WTC11 (cell line): ENCODE results near the gene BRIX1.

Experiments used
- CBFB ChIP-seq: sonication (generic); formaldehyde crosslinking; IDR thresholded peaks from 2 replicates; pipeline ENCODE4 v1.8.1; 2022; ENCODE audit warnings: mild to moderate bottlenecking, low read depth, missing genetic modification reagents
- CREM ChIP-seq: sonication (generic); formaldehyde crosslinking; IDR thresholded peaks from 2 replicates; pipeline ENCODE4 v1.8.1; 2022; ENCODE audit warnings: mild to moderate bottlenecking, missing genetic modification reagents, moderate library complexity
- FOXJ3 ChIP-seq: sonication (generic); formaldehyde crosslinking; IDR thresholded peaks from 2 replicates; pipeline ENCODE4 v1.9.0; 2021; ENCODE audit warnings: missing genetic modification reagents, mild to moderate bottlenecking, borderline replicate concordance
- KAT7 ChIP-seq: sonication (generic); formaldehyde crosslinking; IDR thresholded peaks from 2 replicates; pipeline ENCODE4 v1.8.1; 2023; ENCODE audit warnings: missing genetic modification reagents, mild to moderate bottlenecking, borderline replicate concordance
- SP1 ChIP-seq: sonication (generic); formaldehyde crosslinking; conservative IDR thresholded peaks from 2 replicates; pipeline ENCODE4 v1.8.1; 2022; ENCODE audit warnings: missing genetic modification reagents
- TP53 ChIP-seq: sonication (generic); formaldehyde crosslinking; IDR thresholded peaks from 2 replicates; pipeline ENCODE4 v1.8.1; 2023; ENCODE audit warnings: mild to moderate bottlenecking, missing genetic modification reagents
- TF ChIP-seq, protein P1 (sequence below): fragments of 200-600 bp; IDR thresholded peaks from 2 replicates; pipeline ENCODE4 v1.8.0; 2022; ENCODE audit warnings: antibody characterized with exemption
- TF ChIP-seq, protein P2 (sequence below): sonication (generic); formaldehyde crosslinking; IDR thresholded peaks from 2 replicates; pipeline ENCODE4 v1.8.1; 2022; ENCODE audit warnings: low read depth, missing genetic modification reagents, borderline replicate concordance
- TF ChIP-seq, protein P3 (sequence below): sonication (generic); formaldehyde crosslinking; IDR thresholded peaks from 2 replicates; pipeline ENCODE4 v1.8.1; 2022; ENCODE audit warnings: low read depth, mild to moderate bottlenecking, moderate library complexity, missing genetic modification reagents, borderline replicate concordance
- TF ChIP-seq, protein P4 (sequence below): sonication (generic); formaldehyde crosslinking; IDR thresholded peaks from 2 replicates; pipeline ENCODE4 v1.8.1; 2022; ENCODE audit warnings: mild to moderate bottlenecking, moderate library complexity, missing genetic modification reagents
- TF ChIP-seq, protein P5 (sequence below): sonication (generic); formaldehyde crosslinking; IDR thresholded peaks from 2 replicates; pipeline ENCODE4 v1.8.0; 2023; ENCODE audit warnings: missing genetic modification reagents, mild to moderate bottlenecking, borderline replicate concordance
- TF ChIP-seq, protein P6 (sequence below): sonication (generic); formaldehyde crosslinking; IDR thresholded peaks from 2 replicates; pipeline ENCODE4 v1.8.1; 2023; ENCODE audit warnings: mild to moderate bottlenecking, moderate library complexity, missing genetic modification reagents
- TF ChIP-seq, protein P7 (sequence below): sonication (generic); formaldehyde crosslinking; IDR thresholded peaks from 2 replicates; pipeline ENCODE4 v1.8.0; 2022; ENCODE audit warnings: mild to moderate bottlenecking, missing genetic modification reagents

DNA sequence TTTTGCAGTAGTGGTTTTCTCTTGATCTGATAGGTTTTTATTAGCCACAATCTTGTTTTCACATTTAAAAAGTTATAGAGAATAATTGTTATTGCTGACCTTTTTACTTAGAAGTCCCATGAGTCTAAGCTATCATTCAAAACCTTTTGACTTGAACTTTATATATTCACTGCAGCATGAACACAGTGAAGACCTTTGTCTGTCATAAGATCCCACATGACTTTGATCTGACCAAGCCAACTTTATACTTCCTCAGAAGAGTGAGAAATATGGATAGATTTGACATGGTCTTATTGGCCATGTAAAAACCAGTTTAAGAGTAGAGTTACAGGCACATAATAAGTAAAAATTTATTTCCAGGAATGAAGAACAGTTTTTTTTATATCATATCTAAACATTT, 34.3 kb upstream of the BRIX1 start:
- TF ChIP-seq, protein P1, sequence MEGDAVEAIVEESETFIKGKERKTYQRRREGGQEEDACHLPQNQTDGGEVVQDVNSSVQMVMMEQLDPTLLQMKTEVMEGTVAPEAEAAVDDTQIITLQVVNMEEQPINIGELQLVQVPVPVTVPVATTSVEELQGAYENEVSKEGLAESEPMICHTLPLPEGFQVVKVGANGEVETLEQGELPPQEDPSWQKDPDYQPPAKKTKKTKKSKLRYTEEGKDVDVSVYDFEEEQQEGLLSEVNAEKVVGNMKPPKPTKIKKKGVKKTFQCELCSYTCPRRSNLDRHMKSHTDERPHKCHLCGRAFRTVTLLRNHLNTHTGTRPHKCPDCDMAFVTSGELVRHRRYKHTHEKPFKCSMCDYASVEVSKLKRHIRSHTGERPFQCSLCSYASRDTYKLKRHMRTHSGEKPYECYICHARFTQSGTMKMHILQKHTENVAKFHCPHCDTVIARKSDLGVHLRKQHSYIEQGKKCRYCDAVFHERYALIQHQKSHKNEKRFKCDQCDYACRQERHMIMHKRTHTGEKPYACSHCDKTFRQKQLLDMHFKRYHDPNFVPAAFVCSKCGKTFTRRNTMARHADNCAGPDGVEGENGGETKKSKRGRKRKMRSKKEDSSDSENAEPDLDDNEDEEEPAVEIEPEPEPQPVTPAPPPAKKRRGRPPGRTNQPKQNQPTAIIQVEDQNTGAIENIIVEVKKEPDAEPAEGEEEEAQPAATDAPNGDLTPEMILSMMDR = no peak
- TF ChIP-seq, protein P2, sequence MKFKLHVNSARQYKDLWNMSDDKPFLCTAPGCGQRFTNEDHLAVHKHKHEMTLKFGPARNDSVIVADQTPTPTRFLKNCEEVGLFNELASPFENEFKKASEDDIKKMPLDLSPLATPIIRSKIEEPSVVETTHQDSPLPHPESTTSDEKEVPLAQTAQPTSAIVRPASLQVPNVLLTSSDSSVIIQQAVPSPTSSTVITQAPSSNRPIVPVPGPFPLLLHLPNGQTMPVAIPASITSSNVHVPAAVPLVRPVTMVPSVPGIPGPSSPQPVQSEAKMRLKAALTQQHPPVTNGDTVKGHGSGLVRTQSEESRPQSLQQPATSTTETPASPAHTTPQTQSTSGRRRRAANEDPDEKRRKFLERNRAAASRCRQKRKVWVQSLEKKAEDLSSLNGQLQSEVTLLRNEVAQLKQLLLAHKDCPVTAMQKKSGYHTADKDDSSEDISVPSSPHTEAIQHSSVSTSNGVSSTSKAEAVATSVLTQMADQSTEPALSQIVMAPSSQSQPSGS (CRISPR knock-in tag) = no peak
- TF ChIP-seq, protein P3, sequence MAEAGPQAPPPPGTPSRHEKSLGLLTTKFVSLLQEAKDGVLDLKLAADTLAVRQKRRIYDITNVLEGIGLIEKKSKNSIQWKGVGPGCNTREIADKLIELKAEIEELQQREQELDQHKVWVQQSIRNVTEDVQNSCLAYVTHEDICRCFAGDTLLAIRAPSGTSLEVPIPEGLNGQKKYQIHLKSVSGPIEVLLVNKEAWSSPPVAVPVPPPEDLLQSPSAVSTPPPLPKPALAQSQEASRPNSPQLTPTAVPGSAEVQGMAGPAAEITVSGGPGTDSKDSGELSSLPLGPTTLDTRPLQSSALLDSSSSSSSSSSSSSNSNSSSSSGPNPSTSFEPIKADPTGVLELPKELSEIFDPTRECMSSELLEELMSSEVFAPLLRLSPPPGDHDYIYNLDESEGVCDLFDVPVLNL (CRISPR knock-in tag) = no peak
- TF ChIP-seq TP53 (CRISPR knock-in tag) (no peak), SP1 (CRISPR knock-in tag) (no peak), CBFB (no peak), KAT7 (CRISPR knock-in tag) (no peak), FOXJ3 (CRISPR knock-in tag) (no peak), CREM (CRISPR knock-in tag) (no peak)
- TF ChIP-seq, protein P4, sequence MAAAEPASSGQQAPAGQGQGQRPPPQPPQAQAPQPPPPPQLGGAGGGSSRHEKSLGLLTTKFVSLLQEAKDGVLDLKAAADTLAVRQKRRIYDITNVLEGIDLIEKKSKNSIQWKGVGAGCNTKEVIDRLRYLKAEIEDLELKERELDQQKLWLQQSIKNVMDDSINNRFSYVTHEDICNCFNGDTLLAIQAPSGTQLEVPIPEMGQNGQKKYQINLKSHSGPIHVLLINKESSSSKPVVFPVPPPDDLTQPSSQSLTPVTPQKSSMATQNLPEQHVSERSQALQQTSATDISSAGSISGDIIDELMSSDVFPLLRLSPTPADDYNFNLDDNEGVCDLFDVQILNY (CRISPR knock-in tag) = no peak
- TF ChIP-seq, protein P5, sequence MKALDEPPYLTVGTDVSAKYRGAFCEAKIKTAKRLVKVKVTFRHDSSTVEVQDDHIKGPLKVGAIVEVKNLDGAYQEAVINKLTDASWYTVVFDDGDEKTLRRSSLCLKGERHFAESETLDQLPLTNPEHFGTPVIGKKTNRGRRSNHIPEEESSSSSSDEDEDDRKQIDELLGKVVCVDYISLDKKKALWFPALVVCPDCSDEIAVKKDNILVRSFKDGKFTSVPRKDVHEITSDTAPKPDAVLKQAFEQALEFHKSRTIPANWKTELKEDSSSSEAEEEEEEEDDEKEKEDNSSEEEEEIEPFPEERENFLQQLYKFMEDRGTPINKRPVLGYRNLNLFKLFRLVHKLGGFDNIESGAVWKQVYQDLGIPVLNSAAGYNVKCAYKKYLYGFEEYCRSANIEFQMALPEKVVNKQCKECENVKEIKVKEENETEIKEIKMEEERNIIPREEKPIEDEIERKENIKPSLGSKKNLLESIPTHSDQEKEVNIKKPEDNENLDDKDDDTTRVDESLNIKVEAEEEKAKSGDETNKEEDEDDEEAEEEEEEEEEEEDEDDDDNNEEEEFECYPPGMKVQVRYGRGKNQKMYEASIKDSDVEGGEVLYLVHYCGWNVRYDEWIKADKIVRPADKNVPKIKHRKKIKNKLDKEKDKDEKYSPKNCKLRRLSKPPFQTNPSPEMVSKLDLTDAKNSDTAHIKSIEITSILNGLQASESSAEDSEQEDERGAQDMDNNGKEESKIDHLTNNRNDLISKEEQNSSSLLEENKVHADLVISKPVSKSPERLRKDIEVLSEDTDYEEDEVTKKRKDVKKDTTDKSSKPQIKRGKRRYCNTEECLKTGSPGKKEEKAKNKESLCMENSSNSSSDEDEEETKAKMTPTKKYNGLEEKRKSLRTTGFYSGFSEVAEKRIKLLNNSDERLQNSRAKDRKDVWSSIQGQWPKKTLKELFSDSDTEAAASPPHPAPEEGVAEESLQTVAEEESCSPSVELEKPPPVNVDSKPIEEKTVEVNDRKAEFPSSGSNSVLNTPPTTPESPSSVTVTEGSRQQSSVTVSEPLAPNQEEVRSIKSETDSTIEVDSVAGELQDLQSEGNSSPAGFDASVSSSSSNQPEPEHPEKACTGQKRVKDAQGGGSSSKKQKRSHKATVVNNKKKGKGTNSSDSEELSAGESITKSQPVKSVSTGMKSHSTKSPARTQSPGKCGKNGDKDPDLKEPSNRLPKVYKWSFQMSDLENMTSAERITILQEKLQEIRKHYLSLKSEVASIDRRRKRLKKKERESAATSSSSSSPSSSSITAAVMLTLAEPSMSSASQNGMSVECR (CRISPR knock-in tag) = no peak
- TF ChIP-seq, protein P6, sequence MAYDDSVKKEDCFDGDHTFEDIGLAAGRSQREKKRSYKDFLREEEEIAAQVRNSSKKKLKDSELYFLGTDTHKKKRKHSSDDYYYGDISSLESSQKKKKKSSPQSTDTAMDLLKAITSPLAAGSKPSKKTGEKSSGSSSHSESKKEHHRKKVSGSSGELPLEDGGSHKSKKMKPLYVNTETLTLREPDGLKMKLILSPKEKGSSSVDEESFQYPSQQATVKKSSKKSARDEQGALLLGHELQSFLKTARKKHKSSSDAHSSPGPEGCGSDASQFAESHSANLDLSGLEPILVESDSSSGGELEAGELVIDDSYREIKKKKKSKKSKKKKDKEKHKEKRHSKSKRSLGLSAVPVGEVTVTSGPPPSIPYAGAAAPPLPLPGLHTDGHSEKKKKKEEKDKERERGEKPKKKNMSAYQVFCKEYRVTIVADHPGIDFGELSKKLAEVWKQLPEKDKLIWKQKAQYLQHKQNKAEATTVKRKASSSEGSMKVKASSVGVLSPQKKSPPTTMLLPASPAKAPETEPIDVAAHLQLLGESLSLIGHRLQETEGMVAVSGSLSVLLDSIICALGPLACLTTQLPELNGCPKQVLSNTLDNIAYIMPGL (CRISPR knock-in tag) = no peak
- TF ChIP-seq, protein P7, sequence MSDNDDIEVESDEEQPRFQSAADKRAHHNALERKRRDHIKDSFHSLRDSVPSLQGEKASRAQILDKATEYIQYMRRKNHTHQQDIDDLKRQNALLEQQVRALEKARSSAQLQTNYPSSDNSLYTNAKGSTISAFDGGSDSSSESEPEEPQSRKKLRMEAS = no peak
